ENCODE data around the gene MINDY4. TPM values are rescaled to one million over a fixed set of nuclear protein-coding genes. Genes with fewer than 3 reads are reported as not detected.

The MINDY4 gene
- total RNA-seq, 1 donor from 2014 or later = 0.96 TPM

- Mint-ChIP-seq H3K27me3 (ENCODE audit: insufficient read depth) (peaks cover 1% of the 10 kb centered on the region), H3K27ac (no peak overlapping the region), H3K9me3 (no peaks in the 10 kb centered on the region), H3K36me3 (ENCODE audit: low read depth) (no peaks in the 10 kb centered on the region), H3K4me3 (no peak overlapping the region), H3K4me1 (ENCODE audit: low read depth) (no peaks in the 10 kb centered on the region)
- intact Hi-C loops (cut with micrococcal nuclease) = loop anchor here (10.0 kb wide), 1 partner anchor 110 kb away; no protein-coding TSS in a partner anchor
- DNase-seq (ENCODE audit: low spot score) = no peak
Measured at GRCh38 chr7:30915005-30915601, 143.9 kb downstream of the MINDY4 start.

- Mint-ChIP-seq H3K36me3 (ENCODE audit: low read depth) (no peaks in the 10 kb centered on the region), H3K27ac (no peak overlapping the region), H3K27me3 (ENCODE audit: insufficient read depth) (peaks cover 1% of the 10 kb centered on the region), H3K4me3 (no peak overlapping the region), H3K4me1 (ENCODE audit: low read depth) (no peaks in the 10 kb centered on the region), H3K9me3 (no peaks in the 10 kb centered on the region)
- intact Hi-C loops (cut with micrococcal nuclease) = loop anchor here (10.0 kb wide), 1 partner anchor 111 kb away; no protein-coding TSS in a partner anchor
- no peak for DNase-seq (ENCODE audit: low spot score)
Measured at GRCh38 chr7:30915751-30916150, 144.5 kb downstream of the MINDY4 start.

GRCh38 chr7:30916255-30916654, 145.0 kb downstream of the MINDY4 start:
- peaks cover 1% of the 10 kb centered on the region for H3K27me3 Mint-ChIP-seq (ENCODE audit: insufficient read depth)
- DNase-seq (ENCODE audit: low spot score) = no peak
- intact Hi-C loops (cut with micrococcal nuclease) = loop anchor here (10.0 kb wide), 1 partner anchor 111 kb away; no protein-coding TSS in a partner anchor
- no peaks in the 10 kb centered on the region for H3K36me3 Mint-ChIP-seq (ENCODE audit: low read depth)
- no peak overlapping the region for H3K27ac Mint-ChIP-seq
- no peak overlapping the region for H3K4me3 Mint-ChIP-seq
- no peaks in the 10 kb centered on the region for H3K4me1 Mint-ChIP-seq (ENCODE audit: low read depth)
- H3K9me3 Mint-ChIP-seq = no peaks in the 10 kb centered on the region

- H3K9me3 Mint-ChIP-seq = no peaks in the 10 kb centered on the region
- H3K4me1 Mint-ChIP-seq (ENCODE audit: low read depth) = no peaks in the 10 kb centered on the region
- peaks cover 1% of the 10 kb centered on the region for H3K27me3 Mint-ChIP-seq (ENCODE audit: insufficient read depth)
- DNase-seq (ENCODE audit: low spot score) = no peak
- H3K36me3 Mint-ChIP-seq (ENCODE audit: low read depth) = no peaks in the 10 kb centered on the region
- no peak overlapping the region for H3K27ac Mint-ChIP-seq
- intact Hi-C loops (cut with micrococcal nuclease) = loop anchor here (10.0 kb wide), 1 partner anchor 112 kb away; no protein-coding TSS in a partner anchor
- no peak overlapping the region for H3K4me3 Mint-ChIP-seq
Measured at GRCh38 chr7:30916767-30917166, 145.6 kb downstream of the MINDY4 start.

- DNase-seq (ENCODE audit: low spot score) = no peak
- Mint-ChIP-seq H3K4me1 (ENCODE audit: low read depth) (no peaks in the 10 kb centered on the region), H3K27ac (no peak overlapping the region), H3K4me3 (no peak overlapping the region), H3K36me3 (ENCODE audit: low read depth) (no peaks in the 10 kb centered on the region), H3K9me3 (no peaks in the 10 kb centered on the region), H3K27me3 (ENCODE audit: insufficient read depth) (peaks cover 1% of the 10 kb centered on the region)
- intact Hi-C loops (cut with micrococcal nuclease) = loop anchor here (10.0 kb wide), 1 partner anchor 113 kb away; no protein-coding TSS in a partner anchor
Measured at GRCh38 chr7:30917216-30917893, 146.1 kb downstream of the MINDY4 start.

GRCh38 chr7:30918676-30919075, 147.5 kb downstream of the MINDY4 start:
- no peaks in the 10 kb centered on the region for H3K36me3 Mint-ChIP-seq (ENCODE audit: low read depth)
- no peak overlapping the region for H3K27ac Mint-ChIP-seq
- no peaks in the 10 kb centered on the region for H3K4me1 Mint-ChIP-seq (ENCODE audit: low read depth)
- intact Hi-C loops (cut with micrococcal nuclease) = loop anchor here (10.0 kb wide), 1 partner anchor 114 kb away; no protein-coding TSS in a partner anchor
- H3K9me3 Mint-ChIP-seq = no peaks in the 10 kb centered on the region
- DNase-seq (ENCODE audit: low spot score) = no peak
- peaks cover 1% of the 10 kb centered on the region for H3K27me3 Mint-ChIP-seq (ENCODE audit: insufficient read depth)
- H3K4me3 Mint-ChIP-seq = no peak overlapping the region

GRCh38 chr7:30920021-30920583, 148.9 kb downstream of the MINDY4 start:
- no peaks in the 10 kb centered on the region for H3K4me1 Mint-ChIP-seq (ENCODE audit: low read depth)
- no peak overlapping the region for H3K4me3 Mint-ChIP-seq
- intact Hi-C loops (cut with micrococcal nuclease) = no loop called here
- no peak for DNase-seq (ENCODE audit: low spot score)
- H3K9me3 Mint-ChIP-seq = no peaks in the 10 kb centered on the region
- H3K36me3 Mint-ChIP-seq (ENCODE audit: low read depth) = no peaks in the 10 kb centered on the region
- H3K27ac Mint-ChIP-seq = no peak overlapping the region
- peaks cover 1% of the 10 kb centered on the region for H3K27me3 Mint-ChIP-seq (ENCODE audit: insufficient read depth)

GRCh38 chr7:30920584-30921539, 149.6 kb downstream of the MINDY4 start:
- DNase-seq (ENCODE audit: low spot score) = no peak
- no peaks in the 10 kb centered on the region for H3K36me3 Mint-ChIP-seq (ENCODE audit: low read depth)

GRCh38 chr7:30921540-30922401, 150.6 kb downstream of the MINDY4 start:
- Mint-ChIP-seq H3K9me3 (no peaks in the 10 kb centered on the region), H3K36me3 (ENCODE audit: low read depth) (no peaks in the 10 kb centered on the region), H3K4me3 (no peak overlapping the region), H3K27me3 (ENCODE audit: insufficient read depth) (peaks cover 1% of the 10 kb centered on the region), H3K4me1 (ENCODE audit: low read depth) (no peaks in the 10 kb centered on the region), H3K27ac (no peak overlapping the region)
- intact Hi-C loops (cut with micrococcal nuclease) = no loop called here
- no peak for DNase-seq (ENCODE audit: low spot score)

More at GRCh38 chr7:30920584-30921539, 149.6 kb downstream of the MINDY4 start:
- no peaks in the 10 kb centered on the region for H3K4me1 Mint-ChIP-seq (ENCODE audit: low read depth)
- no peak overlapping the region for H3K27ac Mint-ChIP-seq
- H3K27me3 Mint-ChIP-seq (ENCODE audit: insufficient read depth) = peaks cover 1% of the 10 kb centered on the region
- H3K9me3 Mint-ChIP-seq = no peaks in the 10 kb centered on the region
- intact Hi-C loops (cut with micrococcal nuclease) = no loop called here
- no peak overlapping the region for H3K4me3 Mint-ChIP-seq

- intact Hi-C loops (cut with micrococcal nuclease) = no loop called here
- H3K27me3 Mint-ChIP-seq (ENCODE audit: insufficient read depth) = peaks cover 1% of the 10 kb centered on the region
Measured at GRCh38 chr7:30922596-30922995, 151.4 kb downstream of the MINDY4 start.

GRCh38 chr7:30923009-30923773, 152.0 kb downstream of the MINDY4 start:
- no peaks in the 10 kb centered on the region for H3K27me3 Mint-ChIP-seq (ENCODE audit: insufficient read depth)
- no peak overlapping the region for H3K4me3 Mint-ChIP-seq
- no peak for DNase-seq (ENCODE audit: low spot score)
- H3K9me3 Mint-ChIP-seq = no peaks in the 10 kb centered on the region
- no peaks in the 10 kb centered on the region for H3K36me3 Mint-ChIP-seq (ENCODE audit: low read depth)
- no peaks in the 10 kb centered on the region for H3K4me1 Mint-ChIP-seq (ENCODE audit: low read depth)
- intact Hi-C loops (cut with micrococcal nuclease) = no loop called here
- H3K27ac Mint-ChIP-seq = no peak overlapping the region

More at GRCh38 chr7:30922596-30922995, 151.4 kb downstream of the MINDY4 start:
- DNase-seq (ENCODE audit: low spot score) = no peak
- Mint-ChIP-seq H3K4me1 (ENCODE audit: low read depth) (no peaks in the 10 kb centered on the region), H3K36me3 (ENCODE audit: low read depth) (no peaks in the 10 kb centered on the region), H3K4me3 (no peak overlapping the region), H3K9me3 (no peaks in the 10 kb centered on the region), H3K27ac (no peak overlapping the region)

Measured in activated T-helper 1 cell treated with anti-CD3 and anti-CD28 coated beads, Interleukin-12 subunit alpha, Interleukin-12 subunit beta, Interleukin-2, Interleukin-4 antibody, amounts not matched to agents 30 ng/mL and 10 ng/mL and 1 ng/mL, durations not matched to agents 14 hours and 24 hours and 36 hours (primary cell).